Transverse colon (tissue), 3 donors: ENCODE measurements around the gene DDX10.

Experiments
- POLR2A ChIP-seq: fragments of 450-650 bp; IDR thresholded peaks from one replicate; pipeline ENCODE4 v1.6.1; 2016; ENCODE audit warnings: antibody characterized with exemption, mild to moderate bottlenecking, moderate library complexity
- POLR2AphosphoS5 ChIP-seq, 3 donors: sonication (generic); formaldehyde crosslinking; IDR thresholded peaks; one replicate each; pipeline ENCODE4 v1.6.1; 2016; ENCODE audit warnings: antibody characterized with exemption in 3 of 3

- TF ChIP-seq POLR2AphosphoS5 (IDR thresholded peaks at IDR 0.05) = no peak
- no peak for TF ChIP-seq POLR2A
These were observed 20.9 kb upstream of the DDX10 start for GRCh38 chr11:108643974-108644373.
